MM.1S (cell line): ENCODE measurements around the gene CRTC3.

Source experiments
- CTCF ChIP-seq: fragments of 300-600 bp; sonication (generic); IDR thresholded peaks from 2 replicates; pipeline ENCODE4 v1.5.1; 2016; ENCODE audit warnings: antibody characterized with exemption, low read length, mixed read lengths
- EZH2 ChIP-seq: fragments of 300-600 bp; sonication (generic); optimal IDR thresholded peaks from 2 replicates; pipeline ENCODE3; 2017; ENCODE audit warnings: low read depth, mild to moderate bottlenecking, antibody characterized with exemption, low read length, mixed read lengths
- EZH2phosphoT487 ChIP-seq: fragments of 300-600 bp; sonication (generic); IDR thresholded peaks from 2 replicates; pipeline ENCODE4 v1.6.1; 2018; ENCODE audit warnings: antibody characterized with exemption, low read length

GRCh38 chr15:90501898-90502297 lies 27.8 kb upstream of the CRTC3 start:
- TF ChIP-seq CTCF (no peak), EZH2 (no peak), EZH2phosphoT487 (no peak)
